Left colon (tissue), 2 donors: ENCODE data around the gene YPEL2. TPM values are rescaled to one million over a fixed set of nuclear protein-coding genes. Genes with fewer than 3 reads are reported as not detected.
"Not testable (repeated sequence)": the region's sequence is repeated elsewhere in the genome, so short reads cannot be mapped to it uniquely, and the experiment has no call there.

Source experiments
- ATAC-seq: fragments of 200-7000 bp; cut with Tn5 transposase; one replicate; pipeline ENCODE4 v1.9.1; 2020; ENCODE audit warnings: mild to moderate bottlenecking, moderate library complexity
- DNase-seq, 2 donors: peaks; one replicate each; pipeline ENCODE4 v3.0.0-alpha.2; 2020
- intact Hi-C, 2 donors: fragments of 100-400 bp; cut with DNase I in 1 of 2; cut with micrococcal nuclease in 1 of 2; formaldehyde crosslinking; loops; one replicate each; pipeline versions ENCODE4 v1.11.2 to v1.14.0; 2022; cut with DNase I, micrococcal nuclease
- total RNA-seq, 2 donors: library from RNA; stranded (reverse); fragmentation: NEBNext Ultra II Directional; extraction: Animal tissue kit (Norgen Biotek cat#: 25700); gene quantifications; one replicate each; pipeline ENCODE4 v1.2.1, GENCODE V29; 2021
- donor health status: DM: no; HTN: no; CAD: no.
- donor health status: DM: yes; HTN: yes; CAD: no.

YPEL2 gene
- total RNA-seq, 2 donors from 2014 or later: 25.8 to 27.2 TPM

- intact Hi-C loops: no loop called here
- DNase-seq (no peak), ATAC-seq (no peak)
Measured at GRCh38 chr17:59392973-59393679, 61.7 kb downstream of the YPEL2 start.

- ATAC-seq, intact Hi-C loops, DNase-seq: not testable (repeated sequence)
Measured at GRCh38 chr17:59393742-59394410, 62.4 kb downstream of the YPEL2 start.

GRCh38 chr17:59396134-59396826 is 64.8 kb downstream of the YPEL2 start:
- intact Hi-C loops: no loop called here
- no peak for DNase-seq
- no peak for ATAC-seq

- DNase-seq (no peak), ATAC-seq (no peak)
- intact Hi-C loops: no loop called here
Measured at GRCh38 chr17:59397316-59398073, 66.0 kb downstream of the YPEL2 start.

GRCh38 chr17:59399914-59400313 is 68.5 kb downstream of the YPEL2 start:
- ATAC-seq: no peak
- intact Hi-C loops: no loop called here

GRCh38 chr17:59400858-59401257 is 69.4 kb downstream of the YPEL2 start:
- DNase-seq: no peak
- intact Hi-C loops: no loop called here
- no peak for ATAC-seq

More at GRCh38 chr17:59399914-59400313, 68.5 kb downstream of the YPEL2 start:
- DNase-seq: no peak

GRCh38 chr17:59401274-59401673 is 69.8 kb downstream of the YPEL2 start:
- intact Hi-C loops: no loop called here
- no peak for ATAC-seq
- DNase-seq: no peak

GRCh38 chr17:59401725-59402124 is 70.3 kb downstream of the YPEL2 start:
- intact Hi-C loops: no loop called here
- DNase-seq (no peak), ATAC-seq (no peak)

- ATAC-seq: no peak
- intact Hi-C loops: no loop called here
- DNase-seq: no peak
Measured at GRCh38 chr17:59402760-59403159, 71.3 kb downstream of the YPEL2 start.

- intact Hi-C loops: no loop called here
- ATAC-seq (no peak), DNase-seq (no peak)
Measured at GRCh38 chr17:59404471-59404870, 73.0 kb downstream of the YPEL2 start.

- DNase-seq (no peak), ATAC-seq (no peak)
- intact Hi-C loops: no loop called here
Measured at GRCh38 chr17:59405944-59406705, 74.7 kb downstream of the YPEL2 start.

- intact Hi-C loops: no loop called here
- ATAC-seq (no peak), DNase-seq (no peak)
Measured at GRCh38 chr17:59406808-59407381, 75.4 kb downstream of the YPEL2 start.

- intact Hi-C loops: no loop called here
- ATAC-seq: no peak
- no peak for DNase-seq
Measured at GRCh38 chr17:59409336-59410048, 78.0 kb downstream of the YPEL2 start.

- intact Hi-C loops: no loop called here
Measured at GRCh38 chr17:59410049-59410437, 78.6 kb downstream of the YPEL2 start.

GRCh38 chr17:59412431-59412830 is 81.0 kb downstream of the YPEL2 start:
- ATAC-seq, DNase-seq, intact Hi-C loops: not testable (repeated sequence)

More at GRCh38 chr17:59410049-59410437, 78.6 kb downstream of the YPEL2 start:
- DNase-seq (no peak), ATAC-seq (no peak)

GRCh38 chr17:59413014-59413766 is 81.7 kb downstream of the YPEL2 start:
- DNase-seq: no peak
- intact Hi-C loops: no loop called here
- ATAC-seq: no peak

- DNase-seq: no peak
- no peak for ATAC-seq
- intact Hi-C loops: no loop called here
Measured at GRCh38 chr17:59415397-59415796, 83.9 kb downstream of the YPEL2 start.
